Measurements from ENCODE around the gene PRR30. TPM values are rescaled to one million over a fixed set of nuclear protein-coding genes. Genes with fewer than 3 reads are reported as not detected.
"Not testable (repeated sequence)": the region's sequence is repeated elsewhere in the genome, so short reads cannot be mapped to it uniquely, and the experiment has no call there.

Gene PRR30
- polyA plus RNA-seq, 1 of the 3 experiments (the other 2 are of a cell fraction) = not detected

GRCh38 chr2:27110603-27111352 is 28.4 kb downstream of the PRR30 start:
- CTCF ChIA-PET = interaction anchor here (0.9 to 10.7 kb wide), 4 partner anchors 13 to 169 kb away, joined by 3 to 78 read pairs (median 6); no protein-coding TSS in a partner anchor
- H3K79me2 ChIP-seq (ENCODE audit: insufficient read depth) = not testable (repeated sequence)
- WGBS (ENCODE audit: low lambda C conversion rate) = 86% methylated on average over 24 of the region's 24 CpGs

GRCh38 chr2:27109083-27109482 is 30.1 kb downstream of the PRR30 start:
- no peaks in the 10 kb centered on the region for H4K20me1 ChIP-seq (ENCODE audit: insufficient read depth)
- DNase-seq = no peak
- no peaks in the 10 kb centered on the region for H3F3A ChIP-seq (replicated peaks; ENCODE audit: insufficient read depth)
- ChIA-PET CTCF (interaction anchor here (1.0 to 14.2 kb wide), 8 partner anchors 10 to 194 kb away, joined by 3 to 169 read pairs (median 6); partner anchors contain the start of genes CGREF1 and TRIM54), POLR2A (interaction anchor here (0.6 kb wide), 1 partner anchor 127 kb away, joined by 3 read pairs; no protein-coding TSS in a partner anchor)
- no peak for TF ChIP-seq GATA2 (CRISPR knock-in tag; IDR thresholded peaks at IDR 0.05)
- no peak for TF ChIP-seq RCOR1 (IDR thresholded peaks at IDR 0.05; ENCODE audit: low read length)
- 90% methylated on average over 3 of the region's 3 CpGs for WGBS (ENCODE audit: low lambda C conversion rate)
- H3K4me2 ChIP-seq = no peak overlapping the region
- H3K79me2 ChIP-seq (ENCODE audit: insufficient read depth) = no peaks in the 10 kb centered on the region
- H3K9me2 ChIP-seq = no peaks in the 10 kb centered on the region
- no peaks in the 10 kb centered on the region for H3K9me3 ChIP-seq
- H3K4me3 ChIP-seq (ENCODE audit: low read depth in 2 of 2, low read length in 1 of 2) = no peak overlapping the region
- no peak overlapping the region for H3K27ac ChIP-seq (ENCODE audit: low read depth in 2 of 2, low read length in 1 of 2)
- no peaks in the 10 kb centered on the region for H3K4me1 ChIP-seq (ENCODE audit: control insufficient read depth in 1 of 2, insufficient read depth in 2 of 2, low read depth in 1 of 2, low read length in 1 of 2)
- H3K27me3 ChIP-seq (ENCODE audit: insufficient read depth) = no peaks in the 10 kb centered on the region
- H3K9ac ChIP-seq = no peak overlapping the region
- no peaks in the 10 kb centered on the region for H3K36me3 ChIP-seq (replicated peaks in 1 of 2; ENCODE audit: control insufficient read depth in 1 of 2, insufficient read depth in 2 of 2, low read length in 1 of 2)
- H2AFZ ChIP-seq (ENCODE audit: low read depth) = no peak overlapping the region

More at GRCh38 chr2:27110603-27111352, 28.4 kb downstream of the PRR30 start:
- not testable (repeated sequence) for H4K20me1 ChIP-seq (ENCODE audit: insufficient read depth); H3K4me3 ChIP-seq (ENCODE audit: low read depth in 2 of 2, low read length in 1 of 2); H3K27me3 ChIP-seq (ENCODE audit: insufficient read depth); H3K4me2 ChIP-seq; H3K4me1 ChIP-seq (ENCODE audit: control insufficient read depth in 1 of 2, insufficient read depth in 2 of 2, low read depth in 1 of 2, low read length in 1 of 2); H3K9me2 ChIP-seq; DNase-seq; H3K9me3 ChIP-seq; H3K27ac ChIP-seq (ENCODE audit: low read depth in 2 of 2, low read length in 1 of 2); H3K9ac ChIP-seq; H3K36me3 ChIP-seq (replicated peaks in 1 of 2; ENCODE audit: control insufficient read depth in 1 of 2, insufficient read depth in 2 of 2, low read length in 1 of 2); H2AFZ ChIP-seq (ENCODE audit: low read depth); H3F3A ChIP-seq (replicated peaks; ENCODE audit: insufficient read depth)
- POLR2A ChIA-PET = interaction anchor here (1.5 kb wide), 1 partner anchor 13 kb away, joined by 5 read pairs; the partner anchor contains the start of gene ABHD1

GRCh38 chr2:27108221-27108620 is 31.0 kb downstream of the PRR30 start:
- Histone ChIP-seq H3F3A (replicated peaks; ENCODE audit: insufficient read depth) (no peaks in the 10 kb centered on the region), H3K36me3 (replicated peaks in 1 of 2; ENCODE audit: control insufficient read depth in 1 of 2, insufficient read depth in 2 of 2, low read length in 1 of 2) (no peaks in the 10 kb centered on the region), H3K4me1 (ENCODE audit: control insufficient read depth in 1 of 2, insufficient read depth in 2 of 2, low read depth in 1 of 2, low read length in 1 of 2) (no peaks in the 10 kb centered on the region), H3K9me3 (no peaks in the 10 kb centered on the region), H3K4me2 (no peak overlapping the region), H3K9me2 (no peaks in the 10 kb centered on the region), H3K9ac (no peak overlapping the region), H3K27ac (ENCODE audit: low read depth in 2 of 2, low read length in 1 of 2) (no peak overlapping the region), H4K20me1 (ENCODE audit: insufficient read depth) (no peaks in the 10 kb centered on the region), H3K4me3 (ENCODE audit: low read depth in 2 of 2, low read length in 1 of 2) (no peak overlapping the region), H2AFZ (ENCODE audit: low read depth) (no peak overlapping the region), H3K27me3 (ENCODE audit: insufficient read depth) (no peaks in the 10 kb centered on the region), H3K79me2 (ENCODE audit: insufficient read depth) (no peaks in the 10 kb centered on the region)
- CTCF ChIA-PET = interaction anchor here (1.4 to 14.2 kb wide), 5 partner anchors 10 to 195 kb away, joined by 4 to 169 read pairs (median 6); partner anchors contain the start of genes CGREF1 and TRIM54
- POLR2A ChIA-PET = interaction anchor here (1.6 kb wide), 1 partner anchor 16 kb away, joined by 5 read pairs; the partner anchor contains the start of gene ABHD1
- 63% methylated on average over 2 of the region's 2 CpGs for WGBS (ENCODE audit: low lambda C conversion rate)
- TF ChIP-seq TAF1 (IDR thresholded peaks at IDR 0.05; ENCODE audit: borderline replicate concordance, low read depth, low read length) = no peak
- no peak for TF ChIP-seq MEF2A (IDR thresholded peaks at IDR 0.05; ENCODE audit: borderline replicate concordance, low read depth)
- no peak for TF ChIP-seq NRF1 (IDR thresholded peaks at IDR 0.05; ENCODE audit: low read depth, low read length)
- TF ChIP-seq CTCF (IDR thresholded peaks at IDR 0.05) = no peak
- TF ChIP-seq USF1 (IDR thresholded peaks at IDR 0.05; ENCODE audit: borderline replicate concordance, low read depth) = no peak
- no peak for TF ChIP-seq EP300 (IDR thresholded peaks at IDR 0.05; ENCODE audit: borderline replicate concordance in 1 of 2, low read depth in 1 of 2, low read length in 1 of 2)
- TF ChIP-seq GATA2 (CRISPR knock-in tag; IDR thresholded peaks at IDR 0.05) = no peak
- no peak for TF ChIP-seq EZH2phosphoT487 (IDR thresholded peaks at IDR 0.05; ENCODE audit: borderline replicate concordance, low read depth)
- TF ChIP-seq REST (IDR thresholded peaks at IDR 0.05; ENCODE audit: low read depth, low read length) = no peak
- no peak for TF ChIP-seq YY1 (IDR thresholded peaks at IDR 0.05; ENCODE audit: low read depth)
- no peak for TF ChIP-seq POLR2AphosphoS5 (IDR thresholded peaks at IDR 0.05; ENCODE audit: low read depth, low read length)
- DNase-seq = no peak

Measured in SK-N-SH (cell line).